Neutrophil (primary cell): Measurements from ENCODE around the gene LMAN2.

ENCODE experiments used
- H3K27ac ChIP-seq: fragments of 200-600 bp; sonication (generic); 2 replicates; pipeline ENCODE4 v1.5.1; 2016; ENCODE audit warnings: mild to moderate bottlenecking, moderate library complexity
- H3K27me3 ChIP-seq: fragments of 200-600 bp; sonication (generic); 2 replicates; pipeline ENCODE4 v1.6.0; 2016; ENCODE audit warnings: mild to moderate bottlenecking
- H3K36me3 ChIP-seq: fragments of 200-600 bp; sonication (generic); 2 replicates; pipeline ENCODE4 v1.5.1; 2017
- H3K4me1 ChIP-seq, 2 experiments: fragments of 200-600 bp in 1 of 2; sonication (generic) in 1 of 2; 1 replicate in 1 of 2; 2 replicates in 1 of 2; pipeline versions ENCODE4 v1.5.1 to v1.6.1; 2013 to 2016; ENCODE audit warnings: low read depth in 1 of 2, low read length in 1 of 2, mild to moderate bottlenecking in 1 of 2, moderate library complexity in 1 of 2; ENCODE audit not compliant: control insufficient read depth in 1 of 2, insufficient read depth in 1 of 2
- H3K4me3 ChIP-seq, 2 experiments: fragments of 200-600 bp in 1 of 2; sonication (generic) in 1 of 2; 1 replicate in 1 of 2; 2 replicates in 1 of 2; pipeline ENCODE4 v1.5.1; 2013 to 2016; ENCODE audit warnings: low read depth in 1 of 2, low read length in 1 of 2, mild to moderate bottlenecking in 1 of 2, moderate library complexity in 1 of 2
- H3K9me3 ChIP-seq: fragments of 200-600 bp; sonication (generic); 2 replicates; pipeline ENCODE4 v1.5.1; 2016
- TF ChIP-seq, protein P1 (sequence below): fragments of 200-600 bp; sonication (generic); IDR thresholded peaks from 2 replicates; pipeline ENCODE4 v1.5.1; 2016; ENCODE audit warnings: antibody characterized with exemption

The LMAN2 gene

GRCh38 chr5:177357459-177358351 lies 6.2 kb upstream of the LMAN2 start, which contains the start of gene RGS14:
RGS14 (plus strand) TSS chr5:177357924; CDS start chr5:177358025, 101 bp downstream.
- Histone ChIP-seq H3K4me1 (peaks cover 87 to 96% of the 10 kb centered on the region in 2 experiments), H3K4me3 (peak within 1 kb of the TSS; percentile 82 to 96), H3K36me3 (peaks cover 5% of the 10 kb centered on the region), H3K27me3 (no peaks in the 10 kb centered on the region), H3K27ac (peak within 1 kb of the TSS; percentile 93), H3K9me3 (no peaks in the 10 kb centered on the region)
- TF ChIP-seq, protein P1, sequence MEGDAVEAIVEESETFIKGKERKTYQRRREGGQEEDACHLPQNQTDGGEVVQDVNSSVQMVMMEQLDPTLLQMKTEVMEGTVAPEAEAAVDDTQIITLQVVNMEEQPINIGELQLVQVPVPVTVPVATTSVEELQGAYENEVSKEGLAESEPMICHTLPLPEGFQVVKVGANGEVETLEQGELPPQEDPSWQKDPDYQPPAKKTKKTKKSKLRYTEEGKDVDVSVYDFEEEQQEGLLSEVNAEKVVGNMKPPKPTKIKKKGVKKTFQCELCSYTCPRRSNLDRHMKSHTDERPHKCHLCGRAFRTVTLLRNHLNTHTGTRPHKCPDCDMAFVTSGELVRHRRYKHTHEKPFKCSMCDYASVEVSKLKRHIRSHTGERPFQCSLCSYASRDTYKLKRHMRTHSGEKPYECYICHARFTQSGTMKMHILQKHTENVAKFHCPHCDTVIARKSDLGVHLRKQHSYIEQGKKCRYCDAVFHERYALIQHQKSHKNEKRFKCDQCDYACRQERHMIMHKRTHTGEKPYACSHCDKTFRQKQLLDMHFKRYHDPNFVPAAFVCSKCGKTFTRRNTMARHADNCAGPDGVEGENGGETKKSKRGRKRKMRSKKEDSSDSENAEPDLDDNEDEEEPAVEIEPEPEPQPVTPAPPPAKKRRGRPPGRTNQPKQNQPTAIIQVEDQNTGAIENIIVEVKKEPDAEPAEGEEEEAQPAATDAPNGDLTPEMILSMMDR = peak; percentile 38

DNA sequence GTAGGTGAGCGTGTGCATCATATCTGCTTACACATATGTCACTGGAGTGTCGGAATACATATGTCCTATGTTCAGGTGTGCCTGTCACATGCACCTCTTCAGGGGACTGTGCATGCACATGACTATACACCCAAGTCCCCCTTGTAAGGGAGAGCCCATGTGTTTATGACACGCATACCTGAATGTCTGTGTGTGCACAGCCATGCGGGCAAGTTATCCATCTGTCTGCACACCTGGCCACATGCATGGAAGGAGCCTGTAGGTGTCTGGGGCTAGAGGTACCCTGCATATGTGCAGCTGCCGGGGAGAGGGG lies 5.6 kb upstream of the LMAN2 start:
- Histone ChIP-seq H3K36me3 (peaks cover 5% of the 10 kb centered on the region), H3K4me3 (peak overlapping the region; percentile 82 to 96), H3K27me3 (no peaks in the 10 kb centered on the region), H3K4me1 (peaks cover 87 to 96% of the 10 kb centered on the region in 2 experiments), H3K9me3 (no peaks in the 10 kb centered on the region), H3K27ac (peak overlapping the region; percentile 93)
- TF ChIP-seq, protein P1 = no peak

- H3K9me3 ChIP-seq = no peaks in the 10 kb centered on the region
- H3K36me3 ChIP-seq = peaks cover 5% of the 10 kb centered on the region
- peak overlapping the region; percentile 93 for H3K27ac ChIP-seq
- H3K4me1 ChIP-seq = peaks cover 87 to 96% of the 10 kb centered on the region in 2 experiments
- H3K27me3 ChIP-seq = no peaks in the 10 kb centered on the region
- TF ChIP-seq, protein P1 = no peak
- peak overlapping the region; percentile 82 to 96 for H3K4me3 ChIP-seq
Measured at GRCh38 chr5:177356746-177357145, 5.3 kb upstream of the LMAN2 start.

- Histone ChIP-seq H3K36me3 (peaks cover 5% of the 10 kb centered on the region), H3K27me3 (no peaks in the 10 kb centered on the region), H3K4me3 (peak overlapping the region in 1 of 2 experiments; percentile 82), H3K27ac (peak overlapping the region; percentile 93), H3K4me1 (peaks cover 81 to 92% of the 10 kb centered on the region in 2 experiments), H3K9me3 (no peaks in the 10 kb centered on the region)
- TF ChIP-seq, protein P1 = no peak
Measured at GRCh38 chr5:177355868-177356168, 4.3 kb upstream of the LMAN2 start.

- Histone ChIP-seq H3K27ac (peak overlapping the region; percentile 93), H3K9me3 (no peaks in the 10 kb centered on the region), H3K27me3 (no peaks in the 10 kb centered on the region), H3K4me1 (peaks cover 81 to 93% of the 10 kb centered on the region in 2 experiments), H3K4me3 (peak overlapping the region in 1 of 2 experiments; percentile 82), H3K36me3 (peaks cover 5% of the 10 kb centered on the region)
- TF ChIP-seq, protein P1 = no peak
Measured at GRCh38 chr5:177355162-177355867, 3.8 kb upstream of the LMAN2 start.
